COLO668 (cell line): ENCODE measurements around the gene HNRNPK.
A peak's percentile ranks its signal among the peaks of the same experiment; 100 is the strongest.

Experiments used
- DNase-seq: peaks from one replicate; lab custom pipeline; 2025; ENCODE audit not compliant: unreplicated experiment; lab: John Stamatoyannopoulos, UW

Gene HNRNPK

DNA sequence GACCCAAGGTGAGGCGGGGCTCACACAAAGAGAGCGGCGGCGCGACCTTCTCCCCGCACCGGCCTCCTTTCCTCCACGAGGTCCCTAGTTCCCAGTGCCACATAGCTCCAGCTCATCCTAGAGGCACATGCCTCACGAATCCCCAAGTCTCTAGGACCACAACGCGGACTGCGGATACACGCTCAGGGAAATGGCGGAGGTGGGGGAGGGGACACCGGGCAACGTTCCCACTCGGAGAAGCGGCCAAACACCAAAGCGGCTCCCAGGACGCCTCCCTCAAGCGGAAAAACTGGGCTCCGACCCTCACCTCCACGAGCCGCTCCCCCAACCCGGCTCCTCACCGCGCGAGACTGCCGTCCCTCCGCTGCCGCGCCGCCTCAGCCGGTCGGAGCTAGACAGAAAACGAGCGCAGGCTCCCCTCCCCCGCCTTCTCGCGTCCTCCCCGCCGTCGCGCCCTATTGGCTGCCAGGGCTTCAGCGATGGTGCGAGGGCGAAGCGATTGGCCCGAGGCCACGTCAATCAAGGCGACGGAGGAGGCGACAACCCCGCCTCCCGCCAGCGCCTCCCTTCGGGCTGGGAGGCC lies at the start of gene HNRNPK:
TSS of gene HNRNPK (minus strand) at position 404 of the 583 bp plus-strand sequence. CDS start 1,963 bp downstream, outside the sequence.
- DNase-seq: peak; percentile 99

DNA sequence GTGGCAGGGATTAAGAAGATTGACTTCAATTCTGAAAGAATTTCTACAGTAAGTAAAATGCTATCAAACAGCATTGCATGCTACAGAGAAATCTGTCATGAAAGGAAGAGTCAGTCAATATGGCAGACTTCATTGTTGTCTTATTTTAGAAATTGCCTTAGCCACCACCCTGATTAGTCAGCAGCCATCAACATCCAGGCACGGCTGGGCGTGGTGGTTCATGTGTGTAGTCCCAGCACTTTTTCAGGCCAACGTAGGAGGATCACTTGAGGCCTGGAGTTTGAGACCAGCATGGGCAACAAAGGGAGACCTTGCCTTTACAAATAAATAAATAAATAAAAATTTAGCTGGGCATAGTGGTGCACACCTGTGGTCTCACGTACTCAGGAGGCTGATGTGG lies 47.2 kb upstream of the HNRNPK start:
- no peak for DNase-seq

- no peak for DNase-seq
Observed at GRCh38 chr9:84024041-84024575, 44.1 kb upstream of the HNRNPK start.

GRCh38 chr9:84007662-84008061 lies 27.6 kb upstream of the HNRNPK start:
- no peak for DNase-seq

DNA sequence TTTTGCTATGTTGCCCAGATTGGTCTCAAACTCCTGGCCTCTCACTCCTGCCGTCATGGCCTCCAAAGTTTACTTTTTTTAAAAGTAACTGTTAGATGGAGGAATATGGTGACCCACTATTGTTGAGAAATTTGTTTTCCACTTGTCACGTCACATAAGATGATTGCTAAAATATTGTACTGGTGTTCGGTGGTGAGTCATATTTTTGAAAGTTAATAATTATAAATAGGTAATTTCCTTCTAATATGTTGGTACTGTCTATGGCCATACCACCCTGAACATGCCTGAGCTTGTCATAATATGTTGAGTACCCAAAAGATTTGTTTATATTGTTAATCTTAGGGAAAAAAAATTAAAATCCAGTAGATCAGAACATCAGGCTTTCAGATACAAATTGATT lies 23.2 kb upstream of the HNRNPK start:
- no peak for DNase-seq

GRCh38 chr9:84002344-84002743 lies 22.3 kb upstream of the HNRNPK start:
- DNase-seq: no peak

DNA sequence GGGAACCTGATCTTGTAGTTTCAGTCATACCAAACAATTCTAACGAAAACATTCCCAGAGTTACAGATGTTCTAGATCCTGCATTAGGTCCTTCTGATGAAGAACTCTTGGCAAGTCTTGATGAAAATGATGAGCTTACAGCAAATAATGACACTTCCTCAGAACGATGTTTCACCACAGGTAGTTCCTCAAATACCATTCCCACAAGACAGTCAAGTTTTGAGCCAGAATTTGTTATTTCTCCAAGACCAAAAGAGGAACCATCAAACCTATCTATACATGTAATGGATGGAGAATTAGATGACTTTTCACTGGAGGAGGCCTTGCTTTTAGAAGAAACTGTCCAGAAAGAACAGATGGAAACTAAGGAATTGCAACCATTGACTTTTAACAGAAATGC lies 21.6 kb upstream of the HNRNPK start:
- no peak for DNase-seq

DNA sequence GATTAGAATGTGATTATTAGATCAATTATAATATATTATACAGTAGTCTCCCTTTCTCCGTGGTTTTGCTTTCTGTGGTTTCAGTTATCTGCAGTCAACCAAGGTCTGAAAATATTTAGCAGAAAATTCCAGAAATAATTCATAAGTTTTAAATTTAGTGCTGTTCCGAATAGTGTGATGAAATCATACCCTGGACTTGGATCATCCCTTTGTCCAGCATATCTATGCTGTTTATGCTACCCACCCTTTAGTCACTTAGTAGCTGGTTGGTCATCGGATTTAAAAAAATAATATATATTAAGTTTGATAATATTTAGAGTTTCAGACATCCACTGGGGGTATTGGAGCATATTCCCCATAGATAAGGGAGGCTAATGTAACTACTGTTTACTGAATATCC lies 20.2 kb upstream of the HNRNPK start:
- DNase-seq: no peak

DNA sequence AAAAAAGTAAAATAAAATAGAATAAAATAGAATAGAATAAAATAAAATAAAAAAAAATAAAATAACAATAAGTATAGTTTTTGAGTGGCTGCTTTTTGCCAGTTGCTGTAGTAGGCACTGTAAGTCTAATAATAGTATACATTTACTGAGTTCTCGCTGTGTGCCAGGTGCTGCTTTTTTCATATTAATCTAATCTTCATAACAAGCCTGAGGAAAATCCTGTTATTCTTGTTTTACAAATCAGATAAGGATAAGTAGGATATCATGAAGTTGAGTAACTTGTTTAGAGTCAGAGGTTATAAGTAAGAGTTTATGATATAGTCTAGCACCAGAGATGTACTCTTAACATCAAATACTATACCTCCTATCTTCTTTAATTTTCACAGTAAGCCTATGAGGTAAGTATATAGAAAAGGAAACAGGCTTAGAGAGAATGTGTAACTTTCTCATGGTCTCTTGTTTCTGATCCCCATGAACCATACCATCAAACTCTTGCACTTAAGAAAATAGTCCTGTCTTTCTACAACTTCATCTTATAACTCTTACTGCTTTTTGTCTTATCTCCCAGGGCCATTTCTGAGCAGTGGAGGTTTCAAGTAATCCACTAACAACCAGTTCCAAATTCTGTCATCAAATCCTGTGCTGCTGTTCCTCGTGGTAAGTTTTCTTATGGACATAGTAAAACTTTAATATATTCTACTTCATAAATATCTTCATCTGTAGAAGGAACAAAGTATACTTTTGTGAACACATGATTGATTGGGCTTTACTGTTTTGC lies 19.3 kb upstream of the HNRNPK start:
- DNase-seq: no peak

- DNase-seq: no peak
Observed at GRCh38 chr9:83996126-83996525, 16.1 kb upstream of the HNRNPK start.

DNA sequence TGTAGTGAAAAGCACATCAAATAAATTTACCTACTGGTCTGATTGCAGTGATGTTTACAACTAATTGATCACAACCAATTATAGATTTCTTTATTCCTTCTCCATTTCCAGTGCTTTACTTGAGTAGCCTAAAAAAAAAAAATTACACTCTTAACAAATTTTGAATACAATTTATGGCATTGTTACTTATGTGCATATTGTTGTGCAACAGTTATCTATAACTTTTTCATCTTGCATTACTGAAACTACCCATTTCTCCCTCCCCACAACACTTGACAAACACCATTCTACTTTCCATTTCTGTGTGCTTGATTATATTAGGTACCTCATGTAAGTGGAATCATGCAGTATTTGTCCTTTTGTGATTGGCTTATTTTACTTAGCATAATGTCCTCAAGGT lies 12.9 kb upstream of the HNRNPK start:
- no peak for DNase-seq

DNA sequence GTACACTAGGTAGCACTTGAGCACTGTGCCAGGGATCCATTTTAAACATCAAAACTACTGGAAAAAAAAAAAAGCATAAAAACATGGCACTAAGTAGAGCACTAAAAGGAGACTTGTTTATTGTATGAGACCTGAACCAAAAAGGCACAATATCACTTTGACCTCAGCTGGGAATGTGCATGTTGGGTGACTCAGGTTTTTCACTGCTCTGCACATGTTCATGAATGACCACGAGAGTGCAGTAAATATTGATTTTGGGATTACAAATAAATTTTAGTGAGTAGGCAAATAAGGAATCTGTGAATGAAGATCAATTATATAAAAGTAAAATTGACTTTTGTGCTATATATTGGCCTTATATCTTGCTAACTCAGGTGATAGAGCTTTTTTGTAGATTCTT lies 12.4 kb upstream of the HNRNPK start:
- DNase-seq: peak; percentile 13

- no peak for DNase-seq
Observed at GRCh38 chr9:83991355-83991754, 11.3 kb upstream of the HNRNPK start.

GRCh38 chr9:83988411-83988810 lies 8.4 kb upstream of the HNRNPK start:
- no peak for DNase-seq

DNA sequence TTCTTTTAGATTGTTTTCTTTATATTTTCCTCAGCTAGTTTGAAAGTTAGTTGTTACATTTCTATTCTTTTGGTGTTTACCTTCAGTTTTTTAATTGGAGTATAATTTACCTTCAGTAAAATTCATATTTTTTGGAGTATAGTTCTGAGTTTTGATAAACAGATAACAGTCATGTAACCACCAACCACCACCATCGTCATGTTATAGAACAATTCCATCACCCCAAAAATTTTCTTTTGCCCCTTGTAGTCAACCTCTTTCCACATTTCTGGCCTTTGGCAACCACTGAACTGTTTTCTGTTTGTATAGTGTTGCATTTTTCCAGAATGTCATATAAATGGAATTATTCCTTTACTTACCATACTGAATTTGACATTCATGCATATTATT lies 7.4 kb upstream of the HNRNPK start:
- DNase-seq: no peak

GRCh38 chr9:83986765-83987401 lies 6.9 kb upstream of the HNRNPK start:
- DNase-seq: peak; percentile 50

GRCh38 chr9:83986195-83986594 lies 6.2 kb upstream of the HNRNPK start:
- no peak for DNase-seq

GRCh38 chr9:83981126-83981871 lies 1.3 kb upstream of the HNRNPK start:
- DNase-seq: peak; percentile 42

DNA sequence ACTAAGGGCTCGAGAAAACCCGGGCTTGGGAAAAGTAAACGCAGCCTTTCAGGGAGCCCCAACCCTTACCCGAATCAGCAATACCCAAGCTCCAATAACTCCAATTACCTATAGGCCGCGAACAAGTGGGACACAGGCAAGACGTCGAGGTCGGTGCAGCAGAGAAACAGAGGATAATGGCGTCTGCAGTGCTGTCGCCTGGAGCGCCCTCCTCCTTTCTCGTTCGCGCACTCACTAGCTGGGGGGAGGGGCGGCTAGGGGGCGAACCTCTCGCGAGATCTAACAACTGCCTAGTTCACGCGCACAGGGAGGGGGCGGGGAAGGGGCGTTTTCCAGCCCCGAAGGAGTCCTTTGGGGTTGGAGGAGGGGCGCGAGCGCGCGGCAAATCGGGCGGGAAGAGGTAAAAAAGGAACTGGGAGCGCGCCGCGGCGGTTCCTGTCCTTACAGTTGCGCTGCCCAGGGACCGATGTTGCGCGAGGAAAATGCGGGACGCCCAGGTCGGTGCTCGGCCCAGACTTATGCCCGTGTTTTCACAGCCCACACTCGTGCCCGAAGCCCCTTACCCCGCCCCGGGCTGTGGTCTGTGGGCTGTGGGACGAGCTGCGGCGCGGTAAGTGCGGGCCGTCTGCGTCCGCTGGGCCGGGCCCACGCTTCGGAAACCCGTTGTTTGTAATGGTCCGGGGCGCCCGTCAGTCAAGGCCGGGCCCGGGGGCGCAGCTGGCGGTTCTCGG lies 545 bp upstream of the HNRNPK start, which contains the start of gene RMI1:
TSS of gene RMI1 (plus strand) at position 411 of the 731 bp plus-strand sequence. CDS start 20,182 bp downstream, outside the sequence.
- DNase-seq: peak; percentile 99

DNA sequence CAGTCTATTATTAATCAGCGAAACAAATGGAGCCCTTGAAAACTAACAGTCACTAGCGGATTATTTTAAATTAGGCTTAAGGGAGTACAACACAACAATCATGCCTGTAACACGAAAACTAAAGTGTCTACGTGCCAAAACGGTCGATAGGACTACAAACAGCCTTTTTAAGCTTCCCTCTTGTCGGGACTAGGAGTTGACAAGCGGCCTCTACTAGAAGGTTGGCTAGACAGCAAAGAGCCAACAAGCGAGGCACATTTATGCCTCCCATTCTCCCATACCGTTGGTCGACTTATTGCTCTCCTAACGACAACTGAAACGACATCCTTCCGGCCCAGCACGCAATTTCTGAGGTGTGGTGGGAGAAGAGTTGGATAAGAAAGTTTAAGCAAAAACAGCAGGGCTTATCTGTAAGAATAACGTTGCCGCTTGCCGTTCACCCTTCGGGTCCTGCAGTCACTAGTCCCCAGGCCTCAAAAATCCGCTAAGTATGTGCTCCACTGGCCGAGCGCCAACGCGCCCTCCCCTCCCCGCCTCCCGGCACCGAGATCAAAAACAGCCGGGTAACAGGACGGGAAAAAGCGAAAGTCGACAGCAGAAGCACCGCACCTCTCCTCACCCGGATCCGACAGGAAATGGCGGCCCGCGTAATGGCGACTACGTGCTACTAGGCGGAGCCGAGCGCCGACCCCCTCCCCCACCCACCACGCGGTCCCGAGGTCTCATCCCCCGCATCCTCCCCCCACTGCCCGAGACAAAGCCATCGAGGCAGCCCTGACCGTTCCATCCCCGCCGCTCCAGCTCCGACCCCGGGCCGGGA lies 813 bp downstream of the HNRNPK start:
- DNase-seq: peak; percentile 85
